AG09309 (cell line): Measurements from ENCODE around the gene WNT1.

Source experiments
- DNase-seq: peaks from one replicate; pipeline ENCODE4 v3.0.0-alpha.2; 2010; ENCODE audit warnings: low read depth
- H3K4me3 ChIP-seq: 2 replicates; pipeline ENCODE4 v1.5.1; 2011; ENCODE audit warnings: mild to moderate bottlenecking, low read depth, low read length, moderate library complexity; ENCODE audit not compliant: control insufficient read depth
- CTCF ChIP-seq: IDR thresholded peaks from 2 replicates; pipeline ENCODE4 v1.5.1; 2011; ENCODE audit warnings: mild to moderate bottlenecking, low read depth, low read length, inconsistent platforms; ENCODE audit not compliant: insufficient read depth, control insufficient read depth; ENCODE audit errors: missing control alignments

Gene WNT1

GRCh38 chr12:48958049-48958388, 20.1 kb upstream of the WNT1 start:
- no peak for DNase-seq
- no peak for TF ChIP-seq CTCF
- H3K4me3 ChIP-seq = peak overlapping the region; percentile 76

GRCh38 chr12:48960834-48961233, 17.3 kb upstream of the WNT1 start:
- TF ChIP-seq CTCF = no peak
- DNase-seq = no peak
- H3K4me3 ChIP-seq = no peak overlapping the region

- TF ChIP-seq CTCF = no peak
Measured at GRCh38 chr12:48961331-48961730, 16.8 kb upstream of the WNT1 start.

GRCh38 chr12:48961801-48962200, 16.3 kb upstream of the WNT1 start:
- TF ChIP-seq CTCF = no peak
- no peak for DNase-seq

More at GRCh38 chr12:48961331-48961730, 16.8 kb upstream of the WNT1 start:
- DNase-seq = no peak
- no peak overlapping the region for H3K4me3 ChIP-seq

GRCh38 chr12:48965298-48965838, 12.8 kb upstream of the WNT1 start:
- no peak overlapping the region for H3K4me3 ChIP-seq
- peak; percentile 66 for TF ChIP-seq CTCF
- DNase-seq = no peak

More at GRCh38 chr12:48961801-48962200, 16.3 kb upstream of the WNT1 start:
- H3K4me3 ChIP-seq = no peak overlapping the region

- DNase-seq = no peak
- H3K4me3 ChIP-seq = no peak overlapping the region
- no peak for TF ChIP-seq CTCF
Measured at GRCh38 chr12:48966177-48966895, 11.8 kb upstream of the WNT1 start.

- no peak for DNase-seq
- no peak for TF ChIP-seq CTCF
- no peak overlapping the region for H3K4me3 ChIP-seq
Measured at GRCh38 chr12:48967991-48968390, 10.1 kb upstream of the WNT1 start.
